ENCODE measurements around the gene DCTPP1. TPM values are rescaled to one million over a fixed set of nuclear protein-coding genes. Genes with fewer than 3 reads are reported as not detected.
A peak's percentile ranks its signal among the peaks of the same experiment; 100 is the strongest.

DCTPP1 gene
- total RNA-seq, 1 donor from 2014 or later, result 30.3 TPM

GRCh38 chr16:30395992-30396585, 33.7 kb downstream of the DCTPP1 start:
- TF ChIP-seq, protein P1, sequence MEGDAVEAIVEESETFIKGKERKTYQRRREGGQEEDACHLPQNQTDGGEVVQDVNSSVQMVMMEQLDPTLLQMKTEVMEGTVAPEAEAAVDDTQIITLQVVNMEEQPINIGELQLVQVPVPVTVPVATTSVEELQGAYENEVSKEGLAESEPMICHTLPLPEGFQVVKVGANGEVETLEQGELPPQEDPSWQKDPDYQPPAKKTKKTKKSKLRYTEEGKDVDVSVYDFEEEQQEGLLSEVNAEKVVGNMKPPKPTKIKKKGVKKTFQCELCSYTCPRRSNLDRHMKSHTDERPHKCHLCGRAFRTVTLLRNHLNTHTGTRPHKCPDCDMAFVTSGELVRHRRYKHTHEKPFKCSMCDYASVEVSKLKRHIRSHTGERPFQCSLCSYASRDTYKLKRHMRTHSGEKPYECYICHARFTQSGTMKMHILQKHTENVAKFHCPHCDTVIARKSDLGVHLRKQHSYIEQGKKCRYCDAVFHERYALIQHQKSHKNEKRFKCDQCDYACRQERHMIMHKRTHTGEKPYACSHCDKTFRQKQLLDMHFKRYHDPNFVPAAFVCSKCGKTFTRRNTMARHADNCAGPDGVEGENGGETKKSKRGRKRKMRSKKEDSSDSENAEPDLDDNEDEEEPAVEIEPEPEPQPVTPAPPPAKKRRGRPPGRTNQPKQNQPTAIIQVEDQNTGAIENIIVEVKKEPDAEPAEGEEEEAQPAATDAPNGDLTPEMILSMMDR (IDR thresholded peaks at IDR 0.05; ENCODE audit: insufficient read depth, low read length, severe bottlenecking), result no peak
- peaks cover 3% of the 10 kb centered on the region for H3K36me3 ChIP-seq (ENCODE audit: control insufficient read depth, insufficient read depth, low read length)
- peak overlapping the region; percentile 60 for H3K4me3 ChIP-seq (ENCODE audit: low read depth, low read length)
- H3K27me3 ChIP-seq (ENCODE audit: control insufficient read depth, insufficient read depth, low read length), result no peaks in the 10 kb centered on the region
- FAIRE-seq, result no peak
- DNase-seq (ENCODE audit: low read depth), result no peak

DNA sequence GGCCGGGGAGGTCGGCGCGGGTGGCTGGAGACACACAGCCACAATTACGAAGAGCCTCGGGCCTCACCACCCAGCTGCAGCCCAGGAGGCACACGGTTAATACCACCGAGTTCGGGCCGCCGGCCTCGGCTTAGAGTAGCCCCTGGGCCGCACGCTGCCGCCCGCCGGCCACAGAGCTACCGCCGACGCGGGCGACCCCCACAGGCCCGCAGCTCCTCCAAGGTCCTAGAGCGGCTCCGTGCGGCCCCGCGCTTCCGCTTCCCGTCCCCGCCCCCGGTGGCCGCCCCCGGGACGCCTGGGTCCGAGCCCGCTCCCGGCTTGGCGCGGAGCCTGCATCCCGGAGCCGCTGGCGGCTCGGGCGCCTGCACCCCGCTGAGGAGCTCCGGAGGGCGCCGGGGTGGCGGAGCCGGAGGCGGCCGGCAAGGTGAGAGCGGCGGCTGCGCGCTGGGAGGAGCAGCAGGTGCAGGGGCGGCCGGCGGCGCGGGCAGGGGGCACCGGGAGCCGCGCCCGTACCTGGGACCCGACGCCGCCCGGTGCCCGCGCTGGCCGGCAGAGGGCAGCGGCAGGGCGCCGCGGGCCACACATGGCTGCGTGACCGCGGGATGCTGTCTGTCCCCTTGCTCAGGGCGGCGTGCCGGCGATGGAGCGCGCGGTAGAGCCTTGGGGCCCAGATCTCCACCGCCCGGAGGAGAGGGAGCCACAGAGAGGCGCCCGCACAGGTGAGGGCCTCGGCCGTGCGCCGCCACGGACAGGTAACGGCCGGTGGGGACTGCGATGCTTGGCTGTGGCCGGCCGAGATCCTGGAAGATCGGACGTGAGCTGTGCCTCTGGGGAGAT, 34.5 kb downstream of the DCTPP1 start, which contains the start of gene ZNF48:
ZNF48 (plus strand) TSS at position 266 of the 837 bp plus-strand sequence; CDS start at position 641, 375 bp downstream.
- Histone ChIP-seq H3K36me3 (ENCODE audit: control insufficient read depth, insufficient read depth, low read length) (peaks cover 3% of the 10 kb centered on the region), H3K4me3 (ENCODE audit: low read depth, low read length) (peak within 1 kb of the TSS; percentile 60), H3K27me3 (ENCODE audit: control insufficient read depth, insufficient read depth, low read length) (no peaks in the 10 kb centered on the region)
- TF ChIP-seq, protein P1 (IDR thresholded peaks at IDR 0.05; ENCODE audit: insufficient read depth, low read length, severe bottlenecking), result peak; percentile 38
- DNase-seq (ENCODE audit: low read depth), result peak; percentile 22
- no peak for FAIRE-seq

DNA sequence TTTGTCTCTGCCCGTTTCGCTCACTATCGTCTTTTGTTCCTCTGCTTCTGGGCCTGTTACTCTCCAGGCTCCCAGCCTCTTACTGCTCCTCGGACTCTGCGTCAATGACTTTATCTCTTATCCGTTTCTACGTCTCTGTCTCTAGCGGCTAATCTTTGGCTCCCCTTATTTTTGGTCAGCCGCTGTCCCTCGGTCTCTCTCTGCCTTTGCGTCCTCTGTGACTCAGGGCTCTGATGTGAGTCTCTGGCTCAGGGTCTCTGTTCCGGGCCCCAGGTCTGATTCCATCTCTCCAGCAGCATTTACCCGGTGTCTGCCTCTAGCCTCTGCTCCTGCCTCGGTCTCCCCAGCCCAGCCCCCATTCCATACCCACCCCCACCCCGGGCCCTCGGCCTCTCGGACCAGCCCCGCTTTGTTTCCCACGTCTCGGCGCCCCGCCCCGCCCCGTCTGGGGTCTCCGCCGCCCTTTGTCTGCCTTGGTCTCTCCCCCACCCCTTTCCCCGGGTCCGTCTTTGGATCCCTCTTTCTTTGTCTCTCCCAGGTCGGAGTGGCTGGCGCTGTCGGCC, 35.2 kb downstream of the DCTPP1 start:
- no peak for DNase-seq (ENCODE audit: low read depth)
- FAIRE-seq, result no peak
- TF ChIP-seq, protein P1 (IDR thresholded peaks at IDR 0.05; ENCODE audit: insufficient read depth, low read length, severe bottlenecking), result no peak

GRCh38 chr16:30383521-30383920, 46.3 kb downstream of the DCTPP1 start:
- TF ChIP-seq, protein P1 (IDR thresholded peaks at IDR 0.05; ENCODE audit: insufficient read depth, low read length, severe bottlenecking), result no peak
- no peak overlapping the region for H3K4me3 ChIP-seq (ENCODE audit: low read depth, low read length)
- H3K36me3 ChIP-seq (ENCODE audit: control insufficient read depth, insufficient read depth, low read length), result no peaks in the 10 kb centered on the region
- FAIRE-seq (no peak), DNase-seq (ENCODE audit: low read depth) (no peak)
- no peaks in the 10 kb centered on the region for H3K27me3 ChIP-seq (ENCODE audit: control insufficient read depth, insufficient read depth, low read length)

More for the DNA sequence above, 35.2 kb downstream of the DCTPP1 start:
- Histone ChIP-seq H3K4me3 (ENCODE audit: low read depth, low read length) (peak overlapping the region; percentile 60), H3K27me3 (ENCODE audit: control insufficient read depth, insufficient read depth, low read length) (no peaks in the 10 kb centered on the region), H3K36me3 (ENCODE audit: control insufficient read depth, insufficient read depth, low read length) (peaks cover 3% of the 10 kb centered on the region)

DNA sequence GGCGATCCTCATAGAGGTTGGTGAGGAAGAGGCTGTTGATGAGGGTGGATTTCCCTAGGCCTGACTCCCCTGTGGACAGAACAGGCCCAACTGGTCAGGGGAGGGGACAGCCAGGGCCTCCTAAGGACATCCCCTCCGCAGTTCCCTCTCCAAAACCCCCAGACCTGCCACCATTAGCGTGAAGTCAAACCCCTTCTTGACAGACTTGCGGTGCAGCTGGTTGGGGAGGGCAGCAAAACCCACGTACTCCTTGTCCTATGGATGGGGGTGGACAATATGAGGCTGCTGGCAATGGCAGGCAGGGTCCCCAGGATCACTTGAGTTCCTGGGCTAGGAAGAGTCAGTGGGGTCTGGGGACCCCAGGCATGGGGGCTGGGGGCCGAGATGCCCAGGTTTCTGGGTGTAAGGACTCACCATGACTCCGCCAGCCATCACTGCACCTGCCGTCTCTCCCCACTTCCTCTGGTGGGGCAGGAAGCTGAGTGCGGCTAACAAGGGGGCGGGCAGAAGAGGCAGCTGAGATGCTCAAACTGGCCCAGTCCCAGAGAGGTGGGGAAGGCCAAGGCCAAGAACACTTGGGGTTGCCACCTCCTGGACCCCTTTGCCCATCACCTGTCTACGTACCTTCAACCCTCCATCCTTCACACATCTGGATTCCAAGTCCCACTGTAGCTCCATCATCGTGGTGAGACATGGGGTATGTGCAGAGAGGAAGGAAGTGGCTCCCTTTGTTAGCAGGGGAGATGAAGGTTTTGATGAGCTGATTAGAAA, 47.5 kb downstream of the DCTPP1 start, which contains the start of gene SEPTIN1:
SEPTIN1 (minus strand) TSS at position 451 of the 771 bp plus-strand sequence; CDS start at position 432, 19 bp downstream.
- no peak for FAIRE-seq
- TF ChIP-seq, protein P1 (IDR thresholded peaks at IDR 0.05; ENCODE audit: insufficient read depth, low read length, severe bottlenecking), result no peak
- H3K36me3 ChIP-seq (ENCODE audit: control insufficient read depth, insufficient read depth, low read length), result no peaks in the 10 kb centered on the region
- H3K27me3 ChIP-seq (ENCODE audit: control insufficient read depth, insufficient read depth, low read length), result no peaks in the 10 kb centered on the region
- H3K4me3 ChIP-seq (ENCODE audit: low read depth, low read length), result no peak within 1 kb of the TSS
- no peak for DNase-seq (ENCODE audit: low read depth)
